GM12875 (cell line): ENCODE data around the gene UNG.

ENCODE experiments used
- H3K4me3 ChIP-seq: one replicate; pipeline ENCODE4 v1.5.1; 2011; ENCODE audit warnings: low read depth, low read length, control low read depth
- TF ChIP-seq, protein P1 (sequence below): IDR thresholded peaks from 2 replicates; pipeline ENCODE4 v1.5.1; 2011; ENCODE audit warnings: low read depth, mild to moderate bottlenecking, control low read depth, inconsistent platforms, low read length, moderate library complexity, borderline replicate concordance; ENCODE audit not compliant: insufficient read depth

The UNG gene

DNA sequence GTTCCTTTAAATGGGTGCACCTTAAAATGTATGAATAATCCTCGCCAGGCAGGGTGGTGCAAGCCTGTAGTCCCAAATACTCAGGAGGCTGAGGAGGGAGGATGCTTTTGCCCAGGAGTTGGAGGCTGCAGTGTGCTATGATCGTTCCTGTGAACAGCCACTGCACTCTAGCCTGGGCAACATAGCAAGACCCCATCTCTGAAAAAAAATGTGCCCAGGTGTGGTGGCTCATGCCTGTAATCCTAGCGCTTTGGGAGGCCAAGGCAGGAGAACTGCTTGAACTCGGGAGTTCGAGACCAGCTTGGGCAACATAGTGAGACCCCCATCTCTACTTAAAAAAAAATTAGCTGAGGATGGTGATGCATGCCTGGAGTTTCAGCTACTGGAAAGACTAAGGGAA is 58.6 kb downstream of the UNG start:
- TF ChIP-seq, protein P1, sequence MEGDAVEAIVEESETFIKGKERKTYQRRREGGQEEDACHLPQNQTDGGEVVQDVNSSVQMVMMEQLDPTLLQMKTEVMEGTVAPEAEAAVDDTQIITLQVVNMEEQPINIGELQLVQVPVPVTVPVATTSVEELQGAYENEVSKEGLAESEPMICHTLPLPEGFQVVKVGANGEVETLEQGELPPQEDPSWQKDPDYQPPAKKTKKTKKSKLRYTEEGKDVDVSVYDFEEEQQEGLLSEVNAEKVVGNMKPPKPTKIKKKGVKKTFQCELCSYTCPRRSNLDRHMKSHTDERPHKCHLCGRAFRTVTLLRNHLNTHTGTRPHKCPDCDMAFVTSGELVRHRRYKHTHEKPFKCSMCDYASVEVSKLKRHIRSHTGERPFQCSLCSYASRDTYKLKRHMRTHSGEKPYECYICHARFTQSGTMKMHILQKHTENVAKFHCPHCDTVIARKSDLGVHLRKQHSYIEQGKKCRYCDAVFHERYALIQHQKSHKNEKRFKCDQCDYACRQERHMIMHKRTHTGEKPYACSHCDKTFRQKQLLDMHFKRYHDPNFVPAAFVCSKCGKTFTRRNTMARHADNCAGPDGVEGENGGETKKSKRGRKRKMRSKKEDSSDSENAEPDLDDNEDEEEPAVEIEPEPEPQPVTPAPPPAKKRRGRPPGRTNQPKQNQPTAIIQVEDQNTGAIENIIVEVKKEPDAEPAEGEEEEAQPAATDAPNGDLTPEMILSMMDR: no peak

DNA sequence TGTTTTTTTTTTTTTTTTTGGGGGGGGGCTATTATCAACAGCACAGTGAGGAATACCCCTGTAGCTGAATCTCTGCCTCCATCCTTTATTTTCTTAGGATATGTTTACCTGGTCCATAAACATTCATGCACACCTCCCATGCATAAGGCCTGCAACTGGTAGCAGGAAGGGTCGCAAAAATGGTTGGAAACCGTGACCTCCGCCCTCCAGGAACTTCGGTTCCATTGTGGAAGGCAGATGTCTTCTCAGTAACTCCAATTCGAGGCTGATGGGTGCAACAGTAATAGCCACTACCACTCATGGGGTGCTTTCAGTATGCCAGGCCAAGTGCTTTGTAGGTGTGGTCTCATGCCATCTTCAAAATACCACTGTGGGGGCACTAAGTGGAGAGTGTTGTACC is 59.2 kb downstream of the UNG start:
- TF ChIP-seq, protein P1: no peak
- H3K4me3 ChIP-seq: no peak overlapping the region

More for the DNA sequence above, 58.6 kb downstream of the UNG start:
- H3K4me3 ChIP-seq: no peak overlapping the region

DNA sequence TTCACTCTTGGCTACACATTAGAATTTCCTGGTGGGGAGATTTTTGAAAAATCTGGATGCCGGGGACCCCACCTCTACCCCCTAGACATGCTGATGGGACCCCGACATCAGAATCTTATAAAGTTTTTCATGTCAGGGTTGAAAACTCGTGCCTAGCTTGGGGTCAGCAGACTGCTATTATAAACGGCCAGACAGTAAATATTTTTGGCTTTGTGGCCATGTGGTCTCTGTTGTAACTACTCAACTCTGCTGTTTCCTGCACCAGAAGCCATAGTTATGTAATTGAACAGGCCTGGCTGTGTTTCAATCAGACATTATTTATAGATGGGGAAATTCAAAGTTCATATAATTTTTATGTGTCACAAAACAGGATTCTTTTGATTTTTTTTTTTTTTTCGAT is 60.6 kb downstream of the UNG start:
- H3K4me3 ChIP-seq: no peak overlapping the region
- TF ChIP-seq, protein P1: no peak

DNA sequence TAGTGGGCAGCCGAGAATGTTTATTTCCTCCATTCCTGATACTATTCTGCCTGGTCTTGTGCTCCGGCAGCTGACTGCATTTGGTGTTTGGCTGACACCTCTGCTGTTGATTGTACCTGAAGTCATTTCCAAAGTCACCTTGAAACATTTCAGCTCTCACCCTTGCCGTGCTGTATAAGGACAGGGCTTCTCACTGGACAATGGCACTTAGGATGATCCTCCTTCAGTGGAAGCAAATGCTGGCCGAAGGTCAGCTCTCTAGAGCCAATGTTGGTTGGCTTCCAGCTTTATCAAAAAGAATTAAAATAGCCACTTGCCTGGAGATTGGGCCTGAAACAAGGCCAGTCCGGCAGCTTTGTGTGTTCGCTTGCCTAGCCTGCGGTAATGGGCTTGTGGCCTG is 63.0 kb downstream of the UNG start:
- TF ChIP-seq, protein P1: no peak
- H3K4me3 ChIP-seq: no peak overlapping the region
